A673 (cell line): ENCODE measurements around the gene SLC39A10.

Source experiments
- CTCF ChIP-seq: fragments of 300-800, 200-600 bp; sonication (generic); conservative IDR thresholded peaks from 2 replicates; pipeline ENCODE4 v1.5.1; 2017; ENCODE audit warnings: low read depth, mild to moderate bottlenecking, antibody characterized with exemption, low read length, moderate library complexity, mixed read lengths
- EZH2 ChIP-seq: fragments of 200-600 bp; sonication (generic); IDR thresholded peaks from 2 replicates; pipeline ENCODE4 v1.6.1; 2017; ENCODE audit warnings: borderline replicate concordance, low read depth, mild to moderate bottlenecking, mixed read lengths, antibody characterized with exemption, low read length; ENCODE audit not compliant: poor library complexity, severe bottlenecking

- TF ChIP-seq CTCF (no peak), EZH2 (no peak)
Observed at GRCh38 chr2:195759877-195760276, 102.9 kb downstream of the SLC39A10 start.
